Measurements from ENCODE around the gene PRIM2.

DNA sequence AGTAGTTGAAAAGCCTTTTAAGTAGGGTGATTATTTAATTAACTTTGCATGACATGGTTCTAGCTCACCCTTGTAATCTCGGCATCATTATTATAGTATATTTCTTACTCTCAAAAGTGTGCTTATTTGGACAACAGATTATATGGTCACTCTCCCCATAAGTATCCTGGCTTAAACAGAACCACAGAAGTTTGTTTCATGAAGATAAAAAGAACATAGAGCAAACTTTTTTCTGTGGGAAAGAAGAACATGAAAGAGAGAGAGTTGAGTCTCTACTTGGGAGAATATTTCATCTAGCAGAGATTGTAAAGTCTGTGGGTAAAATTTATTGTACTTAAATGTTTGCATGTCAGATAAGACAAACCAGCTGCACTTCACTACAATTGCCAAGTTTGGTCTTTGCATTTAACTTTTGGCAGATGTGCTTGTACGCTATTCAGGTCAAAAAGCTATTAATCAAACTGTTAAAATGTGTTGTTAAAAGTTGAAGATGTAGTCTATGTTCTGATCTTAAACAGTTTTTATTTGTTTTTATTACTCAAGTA lies 33.4 kb upstream of the PRIM2 start:
- no peak for TF ChIP-seq YY1 (IDR thresholded peaks at IDR 0.05; ENCODE audit: insufficient read depth, insufficient read length)
- TF ChIP-seq ZNF274 (IDR thresholded peaks at IDR 0.05; ENCODE audit: low read depth, low read length), result no peak

Data from NT2/D1 (cell line).